Cardiac muscle cell (in vitro differentiated cells and primary cell): ENCODE measurements around the gene ZNF641. TPM values are rescaled to one million over a fixed set of nuclear protein-coding genes. Genes with fewer than 3 reads are reported as not detected.

Source experiments
- DNase-seq, 2 donors: peaks; one replicate each; pipeline versions ENCODE4 v3.0.0 to v3.0.0-alpha.2; 2010 to 2017; ENCODE audit warnings: low read depth in 1 of 2, low spot score in 1 of 2
- H3K27ac ChIP-seq: fragments of 200-600 bp; sonication (generic); 2 replicates; pipeline ENCODE4 v1.5.1; 2016
- H3K27me3 ChIP-seq: fragments of 200-600 bp; sonication (generic); 2 replicates; pipeline ENCODE4 v1.6.0; 2016; ENCODE audit warnings: control low read depth
- H3K36me3 ChIP-seq: fragments of 200-600 bp; sonication (generic); 2 replicates; pipeline ENCODE4 v1.5.1; 2016; ENCODE audit warnings: control low read depth
- H3K4me1 ChIP-seq: fragments of 200-600 bp; sonication (generic); 2 replicates; pipeline ENCODE4 v1.8.1; 2017; ENCODE audit warnings: low read depth, mild to moderate bottlenecking, mixed run types
- H3K4me3 ChIP-seq: fragments of 200-600 bp; sonication (generic); 2 replicates; pipeline ENCODE4 v1.5.1; 2016; ENCODE audit warnings: mild to moderate bottlenecking
- H3K9me3 ChIP-seq: fragments of 200-600 bp; sonication (generic); 2 replicates; pipeline ENCODE4 v1.5.1; 2017; ENCODE audit warnings: low read depth, mild to moderate bottlenecking, control low read depth
- polyA plus RNA-seq: library from polyadenylated mRNA; unstranded; fragments of >200 nt; fragmentation: Nextera tagmentation; extraction: Ambion mirVana; gene quantifications from 2 replicates; pipeline ENCODE4 v1.2.1, GENCODE V29; 2016
- total RNA-seq: library from RNA; depleted of rRNA; stranded (reverse); fragments of >200 nt; gene quantifications from 2 replicates; pipeline ENCODE4 v1.2.3, GENCODE V29; 2016
- TF ChIP-seq, protein P1 (sequence below): IDR thresholded peaks from 2 replicates; pipeline ENCODE4 v1.5.1; 2012; ENCODE audit warnings: low read depth, mild to moderate bottlenecking, low read length

Gene ZNF641
- total and polyA plus RNA-seq, 2 experiments from 2014 or later = 5.3 to 12.5 TPM

GRCh38 chr12:48307269-48307668 lies 43.5 kb downstream of the ZNF641 start:
- Histone ChIP-seq H3K4me3 (no peak overlapping the region), H3K9me3 (no peaks in the 10 kb centered on the region), H3K27me3 (no peaks in the 10 kb centered on the region), H3K27ac (no peak overlapping the region), H3K4me1 (no peaks in the 10 kb centered on the region), H3K36me3 (no peaks in the 10 kb centered on the region)
- TF ChIP-seq, protein P1, sequence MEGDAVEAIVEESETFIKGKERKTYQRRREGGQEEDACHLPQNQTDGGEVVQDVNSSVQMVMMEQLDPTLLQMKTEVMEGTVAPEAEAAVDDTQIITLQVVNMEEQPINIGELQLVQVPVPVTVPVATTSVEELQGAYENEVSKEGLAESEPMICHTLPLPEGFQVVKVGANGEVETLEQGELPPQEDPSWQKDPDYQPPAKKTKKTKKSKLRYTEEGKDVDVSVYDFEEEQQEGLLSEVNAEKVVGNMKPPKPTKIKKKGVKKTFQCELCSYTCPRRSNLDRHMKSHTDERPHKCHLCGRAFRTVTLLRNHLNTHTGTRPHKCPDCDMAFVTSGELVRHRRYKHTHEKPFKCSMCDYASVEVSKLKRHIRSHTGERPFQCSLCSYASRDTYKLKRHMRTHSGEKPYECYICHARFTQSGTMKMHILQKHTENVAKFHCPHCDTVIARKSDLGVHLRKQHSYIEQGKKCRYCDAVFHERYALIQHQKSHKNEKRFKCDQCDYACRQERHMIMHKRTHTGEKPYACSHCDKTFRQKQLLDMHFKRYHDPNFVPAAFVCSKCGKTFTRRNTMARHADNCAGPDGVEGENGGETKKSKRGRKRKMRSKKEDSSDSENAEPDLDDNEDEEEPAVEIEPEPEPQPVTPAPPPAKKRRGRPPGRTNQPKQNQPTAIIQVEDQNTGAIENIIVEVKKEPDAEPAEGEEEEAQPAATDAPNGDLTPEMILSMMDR = no peak
- no peak for DNase-seq

GRCh38 chr12:48305190-48305589 lies 45.5 kb downstream of the ZNF641 start:
- TF ChIP-seq, protein P1 = no peak
- Histone ChIP-seq H3K36me3 (no peaks in the 10 kb centered on the region), H3K27me3 (no peaks in the 10 kb centered on the region)

DNA sequence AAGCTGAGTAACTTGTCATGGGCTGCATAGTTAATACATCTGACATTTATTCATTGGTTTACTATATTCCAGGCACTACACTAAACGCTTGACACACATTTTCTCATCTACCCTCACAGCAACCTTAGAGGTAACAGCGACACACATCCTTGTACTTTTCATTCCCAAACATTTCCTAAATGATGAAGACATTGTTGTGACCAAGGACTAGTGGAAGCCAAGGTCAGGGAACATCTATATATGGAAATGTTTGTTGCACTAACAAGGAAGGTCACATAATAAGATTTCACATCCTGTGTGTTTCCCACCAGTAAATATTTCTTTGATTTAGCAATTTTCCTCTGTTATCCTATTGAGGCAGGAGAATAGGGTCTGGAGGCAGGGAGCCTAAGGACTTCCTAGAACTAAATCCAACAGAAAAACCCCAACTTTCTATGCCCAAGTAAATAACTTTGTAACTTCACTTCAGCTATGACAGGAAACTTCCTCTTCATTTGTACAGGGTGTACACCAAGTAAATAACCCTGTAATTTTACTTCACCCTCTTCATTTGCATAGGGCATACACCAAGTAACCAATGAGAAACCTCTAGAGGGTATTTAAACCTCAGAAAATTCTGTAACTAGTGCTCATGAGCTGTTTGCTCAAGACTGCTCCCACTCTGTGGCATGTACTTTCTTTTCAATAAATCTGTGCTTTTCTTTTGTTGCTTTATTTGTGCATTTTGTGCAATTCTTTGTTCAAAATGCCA lies 48.4 kb downstream of the ZNF641 start:
- no peak overlapping the region for H3K27ac ChIP-seq
- DNase-seq = no peak
- H3K4me1 ChIP-seq = no peaks in the 10 kb centered on the region
- H3K4me3 ChIP-seq = no peak overlapping the region
- no peaks in the 10 kb centered on the region for H3K36me3 ChIP-seq
- no peaks in the 10 kb centered on the region for H3K27me3 ChIP-seq
- H3K9me3 ChIP-seq = no peaks in the 10 kb centered on the region
- TF ChIP-seq, protein P1 = no peak

More at GRCh38 chr12:48305190-48305589, 45.5 kb downstream of the ZNF641 start:
- no peak for DNase-seq
- Histone ChIP-seq H3K27ac (no peak overlapping the region), H3K9me3 (no peaks in the 10 kb centered on the region), H3K4me3 (no peak overlapping the region), H3K4me1 (no peaks in the 10 kb centered on the region)

- no peak for DNase-seq
Observed at GRCh38 chr12:48300774-48301173, 49.9 kb downstream of the ZNF641 start.

DNA sequence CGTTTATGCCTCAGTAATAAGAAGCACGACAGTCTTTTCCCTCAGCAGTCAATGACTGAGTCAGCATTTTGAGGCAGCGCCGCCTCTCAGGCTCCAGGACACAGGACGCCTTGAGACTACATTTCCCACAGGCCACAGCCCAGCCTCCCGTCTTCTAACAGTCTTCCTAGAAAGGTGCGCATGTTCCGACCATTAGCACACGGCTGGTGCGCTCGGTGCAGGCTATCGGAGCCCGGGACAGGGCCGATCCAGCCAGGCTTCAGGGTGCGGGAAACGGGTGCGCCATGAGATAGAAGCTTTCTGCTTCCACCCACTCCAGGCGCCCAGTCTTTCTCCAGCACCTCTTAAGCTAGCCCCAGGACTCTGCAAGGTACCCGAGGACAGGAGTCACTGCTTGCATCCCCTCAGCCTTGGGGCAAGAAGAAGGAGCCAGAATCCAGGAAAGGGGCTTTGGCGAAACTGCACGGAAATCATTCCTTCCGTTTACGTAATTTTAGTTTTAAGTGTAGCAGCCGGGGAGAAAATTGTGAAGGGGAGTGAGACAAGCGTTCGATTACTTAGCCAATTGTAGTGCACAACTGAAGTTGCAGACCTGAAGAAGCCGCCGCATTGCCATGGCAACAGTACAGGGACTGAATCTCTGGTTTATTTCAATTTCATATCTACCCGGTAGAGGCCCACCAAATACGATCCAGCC lies 54.0 kb downstream of the ZNF641 start:
- peak; percentile 83 to 91 for DNase-seq
- Histone ChIP-seq H3K27me3 (no peaks in the 10 kb centered on the region), H3K36me3 (no peaks in the 10 kb centered on the region), H3K27ac (no peak overlapping the region), H3K4me3 (peak overlapping the region; percentile 35), H3K4me1 (no peaks in the 10 kb centered on the region), H3K9me3 (no peaks in the 10 kb centered on the region)
- TF ChIP-seq, protein P1 = peak; percentile 11

More at GRCh38 chr12:48300774-48301173, 49.9 kb downstream of the ZNF641 start:
- Histone ChIP-seq H3K9me3 (no peaks in the 10 kb centered on the region), H3K4me1 (no peaks in the 10 kb centered on the region), H3K27me3 (no peaks in the 10 kb centered on the region), H3K4me3 (no peak overlapping the region), H3K36me3 (no peaks in the 10 kb centered on the region), H3K27ac (no peak overlapping the region)
- TF ChIP-seq, protein P1 = no peak
